Measurements from ENCODE around the gene MAFF. TPM values are rescaled to one million over a fixed set of nuclear protein-coding genes. Genes with fewer than 3 reads are reported as not detected.
A peak's percentile ranks its signal among the peaks of the same experiment; 100 is the strongest.

MAFF gene
- total RNA-seq, 4 donors from 2014 or later, result 10.1 to 180 (median 44.0) TPM

DNA sequence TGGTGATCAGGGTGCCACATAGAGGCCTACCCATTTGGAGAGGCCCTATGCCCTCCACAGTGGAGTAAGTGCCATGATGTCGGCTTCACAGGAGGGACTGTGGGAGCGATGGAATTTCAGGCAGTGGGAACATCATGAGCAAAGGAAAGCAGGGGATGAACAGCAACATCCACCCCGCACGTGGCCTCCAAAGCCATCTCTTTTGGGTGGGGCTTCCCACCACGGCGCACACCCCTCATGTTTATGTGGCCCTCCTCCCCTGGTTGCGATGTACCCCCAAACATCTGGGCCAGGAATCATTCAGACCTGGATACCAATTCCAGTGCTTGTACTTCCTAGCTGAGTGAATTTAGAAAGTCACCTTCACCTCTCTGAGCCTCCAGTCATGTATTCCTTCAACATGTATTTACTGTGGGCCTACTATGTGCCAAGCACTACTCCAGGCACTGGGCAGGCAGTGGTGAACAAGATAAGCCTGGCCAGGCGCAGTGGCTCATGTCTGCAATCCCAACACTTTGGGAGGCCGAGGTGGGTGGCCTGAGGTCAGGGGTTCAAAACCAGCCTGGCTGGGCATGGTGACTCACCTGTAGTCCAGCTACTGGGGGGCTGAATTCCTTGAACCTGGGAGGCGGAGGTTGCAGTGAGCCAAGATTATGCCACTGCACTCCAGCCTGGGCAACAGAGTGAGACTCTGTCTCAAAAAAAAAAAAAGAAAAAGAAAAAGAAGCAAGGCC is 1.8 kb upstream of the MAFF start:
- no peaks in the 10 kb centered on the region for H3K9me3 ChIP-seq
- no peak for DNase-seq
- intact Hi-C loops (cut with DNase I; ENCODE audit: low total_unique reads), result loop anchor here (10.0 kb wide), 1 partner anchor 65 kb away; no protein-coding TSS in a partner anchor
- TF ChIP-seq CTCF (IDR thresholded peaks at IDR 0.05) (no peak), POLR2A (IDR thresholded peaks at IDR 0.05) (no peak)
- H3K27ac ChIP-seq, result no peak overlapping the region
- H3K27me3 ChIP-seq, result no peaks in the 10 kb centered on the region
- H3K4me3 ChIP-seq, result no peak overlapping the region
- peaks cover 6 to 7% of the 10 kb centered on the region in 2 donors for H3K4me1 ChIP-seq
- H3K36me3 ChIP-seq, result no peaks in the 10 kb centered on the region

- Histone ChIP-seq H3K9me3 (no peaks in the 10 kb centered on the region), H3K27ac (peak overlapping the region; percentile 99 to 100), H3K4me1 (peaks cover 6 to 7% of the 10 kb centered on the region in 2 donors), H3K36me3 (no peaks in the 10 kb centered on the region), H3K27me3 (no peaks in the 10 kb centered on the region), H3K4me3 (peak overlapping the region; percentile 77 to 80)
- no peak for DNase-seq
- TF ChIP-seq POLR2A (IDR thresholded peaks at IDR 0.05), result no peak
- no peak for TF ChIP-seq CTCF (IDR thresholded peaks at IDR 0.05)
- intact Hi-C loops (cut with DNase I; ENCODE audit: low total_unique reads), result loop anchor here (10.0 kb wide), 1 partner anchor 63 kb away; no protein-coding TSS in a partner anchor
These were observed 453 bp upstream of the MAFF start for GRCh38 chr22:38201371-38201710.

DNA sequence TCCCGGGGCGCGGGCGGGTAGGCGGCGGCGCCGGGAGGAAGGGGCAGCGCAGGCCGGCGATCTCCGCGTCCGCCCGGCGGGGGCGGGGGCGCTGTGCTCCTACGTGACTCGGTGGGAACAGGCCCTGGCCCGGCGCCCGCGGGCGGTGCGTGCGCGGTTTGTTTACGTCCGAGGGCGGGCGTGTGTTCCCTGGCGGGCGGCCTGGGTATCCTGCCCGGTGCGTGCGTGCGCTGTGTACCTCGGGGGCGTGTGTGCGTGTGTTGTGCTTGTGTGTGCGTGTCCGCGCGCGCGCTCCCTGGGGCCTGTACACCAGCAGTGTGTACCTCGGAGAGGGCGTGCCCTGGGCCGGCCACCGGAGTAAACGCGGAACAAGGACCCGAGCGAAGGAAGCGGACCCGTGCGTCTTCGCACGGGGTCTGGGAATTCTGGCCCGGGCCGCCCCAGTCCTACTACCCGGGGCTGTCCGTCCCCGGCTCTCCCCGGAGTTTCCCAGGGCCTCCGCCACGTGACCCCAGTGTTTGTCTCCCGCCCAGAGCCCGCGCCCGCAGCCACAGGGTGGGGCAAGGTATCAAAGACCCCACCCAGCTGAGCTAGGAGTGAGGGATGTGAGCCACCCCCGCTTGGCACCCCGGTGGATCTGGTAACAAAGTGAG is 769 bp downstream of the MAFF start:
- Histone ChIP-seq H3K36me3 (no peaks in the 10 kb centered on the region), H3K4me3 (peak overlapping the region; percentile 77 to 80), H3K27me3 (no peaks in the 10 kb centered on the region), H3K27ac (peak overlapping the region; percentile 99 to 100), H3K9me3 (no peaks in the 10 kb centered on the region), H3K4me1 (peaks cover 6 to 7% of the 10 kb centered on the region in 2 donors)
- intact Hi-C loops (cut with DNase I; ENCODE audit: low total_unique reads), result loop anchor here (10.0 kb wide), 1 partner anchor 62 kb away; no protein-coding TSS in a partner anchor
- peak; percentile 89 to 93 for DNase-seq
- peak; percentile 9 to 73 for TF ChIP-seq POLR2A (IDR thresholded peaks at IDR 0.05)
- peak in 3 of 4 experiments; percentile 27 to 44 (median 40) for TF ChIP-seq CTCF (IDR thresholded peaks at IDR 0.05)

- intact Hi-C loops (cut with DNase I; ENCODE audit: low total_unique reads), result loop anchor here (10.0 kb wide), 1 partner anchor 62 kb away; no protein-coding TSS in a partner anchor
- H3K27me3 ChIP-seq, result no peaks in the 10 kb centered on the region
- no peaks in the 10 kb centered on the region for H3K9me3 ChIP-seq
- peak overlapping the region; percentile 99 to 100 for H3K27ac ChIP-seq
- no peaks in the 10 kb centered on the region for H3K36me3 ChIP-seq
- peaks cover 6 to 7% of the 10 kb centered on the region in 2 donors for H3K4me1 ChIP-seq
- TF ChIP-seq CTCF (IDR thresholded peaks at IDR 0.05), result no peak
- no peak for TF ChIP-seq POLR2A (IDR thresholded peaks at IDR 0.05)
- peak in 1 of 2 donors; percentile 67 for DNase-seq
- peak overlapping the region; percentile 77 to 80 for H3K4me3 ChIP-seq
These were observed 1.5 kb downstream of the MAFF start for GRCh38 chr22:38203090-38203810.

Measured in uterus (tissue), 4 donors.